Activated naive CD4-positive, alpha-beta T cell (primary cell): ENCODE results near the gene RMI2.

Source experiments
- DNase-seq, 4 experiments: peaks; one replicate each; lab custom pipeline; 2025; lab: John Stamatoyannopoulos, UW

RMI2 gene

GRCh38 chr16:11328172-11329070 is 16.8 kb upstream of the RMI2 start:
- DNase-seq: peak in 2 of 4 experiments; percentile 29 to 33

GRCh38 chr16:11329071-11329491 is 16.2 kb upstream of the RMI2 start:
- no peak for DNase-seq

GRCh38 chr16:11329891-11330290 is 15.4 kb upstream of the RMI2 start:
- no peak for DNase-seq

- DNase-seq: no peak
Measured at GRCh38 chr16:11330526-11331237, 14.6 kb upstream of the RMI2 start.

- DNase-seq: no peak
Measured at GRCh38 chr16:11331967-11332366, 13.3 kb upstream of the RMI2 start.

GRCh38 chr16:11333010-11333409 is 12.2 kb upstream of the RMI2 start:
- no peak for DNase-seq

GRCh38 chr16:11333702-11334101 is 11.6 kb upstream of the RMI2 start:
- DNase-seq: no peak

- no peak for DNase-seq
Measured at GRCh38 chr16:11334831-11335404, 10.3 kb upstream of the RMI2 start.

GRCh38 chr16:11339075-11339474 is 6.2 kb upstream of the RMI2 start:
- DNase-seq: no peak

- no peak for DNase-seq
Measured at GRCh38 chr16:11340710-11341109, 4.5 kb upstream of the RMI2 start.

GRCh38 chr16:11341371-11341770 is 3.9 kb upstream of the RMI2 start:
- DNase-seq: no peak

- DNase-seq: no peak
Measured at GRCh38 chr16:11342021-11342855, 3.0 kb upstream of the RMI2 start.

GRCh38 chr16:11346700-11347319 is 1.6 kb downstream of the RMI2 start:
- DNase-seq: no peak

GRCh38 chr16:11347831-11348230 is 2.6 kb downstream of the RMI2 start:
- DNase-seq: no peak

GRCh38 chr16:11348737-11349598 is 3.7 kb downstream of the RMI2 start:
- DNase-seq: no peak

GRCh38 chr16:11349599-11350276 is 4.5 kb downstream of the RMI2 start:
- DNase-seq: no peak

- DNase-seq: no peak
Measured at GRCh38 chr16:11350519-11350918, 5.3 kb downstream of the RMI2 start.

- no peak for DNase-seq
Measured at GRCh38 chr16:11350921-11351335, 5.7 kb downstream of the RMI2 start.

GRCh38 chr16:11353158-11353557 is 7.9 kb downstream of the RMI2 start:
- no peak for DNase-seq

GRCh38 chr16:11354407-11354732 is 9.1 kb downstream of the RMI2 start:
- peak in 1 of 4 experiments; percentile 39 for DNase-seq
